Karpas-422 (cell line): ENCODE data around the gene DPEP2. TPM values are rescaled to one million over a fixed set of nuclear protein-coding genes. Genes with fewer than 3 reads are reported as not detected.

Experiments used
- DNase-seq: peaks from one replicate; pipeline ENCODE4 v3.0.0-alpha.2; 2015
- H2AFZ ChIP-seq: fragments of 200-600 bp; sonication (generic); 2 replicates; pipeline ENCODE4 v1.6.1; 2014; ENCODE audit warnings: antibody characterized with exemption, low read length, mixed read lengths
- H3K27ac ChIP-seq: fragments of 200-600 bp; sonication (generic); 2 replicates; pipeline ENCODE4 v1.5.1; 2014; ENCODE audit warnings: mild to moderate bottlenecking, low read length, moderate library complexity
- H3K27me3 ChIP-seq: fragments of 200-600 bp; sonication (generic); 2 replicates; pipeline ENCODE4 v1.6.1; 2014; ENCODE audit warnings: low read length, mixed read lengths
- H3K36me3 ChIP-seq: fragments of 200-600 bp; sonication (generic); 2 replicates; pipeline ENCODE4 v1.6.1; 2014; ENCODE audit warnings: low read length, mixed read lengths; ENCODE audit not compliant: insufficient read depth
- H3K4me1 ChIP-seq: fragments of 200-600 bp; sonication (generic); 2 replicates; pipeline ENCODE4 v1.6.1; 2014; ENCODE audit warnings: mild to moderate bottlenecking, low read length, mixed read lengths
- H3K4me2 ChIP-seq: fragments of 200-600 bp; sonication (generic); 2 replicates; pipeline ENCODE4 v1.6.1; 2014; ENCODE audit warnings: low read length, low read depth, mild to moderate bottlenecking; ENCODE audit not compliant: poor library complexity, severe bottlenecking
- H3K4me3 ChIP-seq: fragments of 200-600 bp; sonication (generic); 2 replicates; pipeline ENCODE4 v1.5.1; 2014; ENCODE audit warnings: mild to moderate bottlenecking, antibody characterized with exemption, low read length, mixed read lengths
- H3K79me2 ChIP-seq: fragments of 200-600 bp; sonication (generic); 2 replicates; pipeline ENCODE4 v1.6.1; 2014; ENCODE audit warnings: mild to moderate bottlenecking, low read length, mixed read lengths
- H3K9ac ChIP-seq: fragments of 200-600 bp; sonication (generic); 2 replicates; pipeline ENCODE4 v1.6.0; 2014; ENCODE audit warnings: low read length
- H3K9me2 ChIP-seq: fragments of 200-600 bp; sonication (generic), shearing (Covaris generic); replicated peaks from 2 replicates; pipeline ENCODE4 v1.6.0; 2014; ENCODE audit warnings: mild to moderate bottlenecking, low read length, moderate library complexity; ENCODE audit not compliant: insufficient read depth
- H3K9me3 ChIP-seq: fragments of 300-700, 200-600 bp; sonication (generic); 2 replicates; pipeline ENCODE4 v1.6.1; 2014; ENCODE audit warnings: low read length, mixed read lengths
- H4K20me1 ChIP-seq: fragments of 200-600 bp; sonication (generic); 2 replicates; pipeline ENCODE4 v1.6.1; 2014; ENCODE audit warnings: mild to moderate bottlenecking, antibody characterized with exemption, low read length, low read depth; ENCODE audit not compliant: insufficient read depth
- total RNA-seq: library from RNA; depleted of rRNA; stranded (reverse); fragments of >200 nt; shearing (Covaris generic); gene quantifications from 2 replicates; pipeline ENCODE4 v1.2.3, GENCODE V29; 2014; ENCODE audit warnings: low replicate concordance

The DPEP2 gene
- total RNA-seq, 1 experiment from 2014 or later: not detected

GRCh38 chr16:67949645-67950044 is 49.6 kb downstream of the DPEP2 start:
- H2AFZ ChIP-seq: no peak overlapping the region
- no peaks in the 10 kb centered on the region for H4K20me1 ChIP-seq
- H3K4me2 ChIP-seq: no peak overlapping the region
- no peaks in the 10 kb centered on the region for H3K4me1 ChIP-seq
- no peak overlapping the region for H3K9ac ChIP-seq
- H3K9me2 ChIP-seq: no peaks in the 10 kb centered on the region
- no peaks in the 10 kb centered on the region for H3K79me2 ChIP-seq
- no peak overlapping the region for H3K4me3 ChIP-seq
- H3K36me3 ChIP-seq: no peaks in the 10 kb centered on the region
- no peaks in the 10 kb centered on the region for H3K27me3 ChIP-seq
- H3K27ac ChIP-seq: no peak overlapping the region
- H3K9me3 ChIP-seq: no peaks in the 10 kb centered on the region
- no peak for DNase-seq

- Histone ChIP-seq H3K79me2 (no peaks in the 10 kb centered on the region), H3K4me3 (no peak overlapping the region), H3K27me3 (no peaks in the 10 kb centered on the region), H2AFZ (no peak overlapping the region), H3K4me1 (no peaks in the 10 kb centered on the region), H3K9ac (no peak overlapping the region), H3K9me2 (no peaks in the 10 kb centered on the region), H3K27ac (no peak overlapping the region), H3K4me2 (no peak overlapping the region), H4K20me1 (peaks cover 4% of the 10 kb centered on the region; the same call in 1 of the 2 replicates), H3K9me3 (no peaks in the 10 kb centered on the region), H3K36me3 (no peaks in the 10 kb centered on the region)
- DNase-seq: no peak
Measured at GRCh38 chr16:67948015-67948414, 51.3 kb downstream of the DPEP2 start.

DNA sequence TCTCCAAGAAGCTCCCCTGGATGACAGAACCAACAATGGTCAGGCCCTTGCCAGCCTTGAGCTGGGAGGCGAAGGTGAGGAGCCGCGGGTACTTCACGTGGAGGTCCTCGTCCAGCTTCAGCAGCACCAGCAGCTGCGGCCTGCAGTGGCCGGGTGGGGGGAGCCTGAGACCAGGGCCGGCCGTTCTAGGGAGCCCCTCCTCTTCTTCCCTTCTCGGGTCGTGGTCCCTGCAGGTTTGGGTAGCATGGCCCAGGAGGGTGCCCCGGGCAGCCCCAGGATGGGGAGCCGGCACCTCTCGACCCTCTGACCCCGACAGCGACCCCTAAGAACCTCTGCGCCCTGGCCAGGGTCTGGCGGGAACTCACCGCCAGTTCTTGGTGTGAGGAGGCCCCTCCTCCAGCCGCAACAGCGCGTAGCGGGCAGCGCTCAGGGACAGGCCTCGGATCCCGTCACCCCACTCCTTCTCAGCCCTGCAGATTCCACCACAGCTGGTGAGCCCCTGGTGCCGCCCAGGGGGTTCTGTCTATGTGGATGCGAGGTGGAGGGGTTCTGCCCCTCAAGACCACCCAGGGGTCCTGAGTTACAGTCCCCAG is 52.2 kb downstream of the DPEP2 start:
- Histone ChIP-seq H3K79me2 (no peaks in the 10 kb centered on the region), H3K27me3 (no peaks in the 10 kb centered on the region), H4K20me1 (peaks cover 8% of the 10 kb centered on the region; the same call in 1 of the 2 replicates), H2AFZ (no peak overlapping the region), H3K9me2 (no peaks in the 10 kb centered on the region), H3K36me3 (no peaks in the 10 kb centered on the region), H3K27ac (no peak overlapping the region), H3K4me2 (no peak overlapping the region), H3K4me3 (no peak overlapping the region), H3K9me3 (no peaks in the 10 kb centered on the region), H3K4me1 (no peaks in the 10 kb centered on the region), H3K9ac (no peak overlapping the region)
- no peak for DNase-seq

DNA sequence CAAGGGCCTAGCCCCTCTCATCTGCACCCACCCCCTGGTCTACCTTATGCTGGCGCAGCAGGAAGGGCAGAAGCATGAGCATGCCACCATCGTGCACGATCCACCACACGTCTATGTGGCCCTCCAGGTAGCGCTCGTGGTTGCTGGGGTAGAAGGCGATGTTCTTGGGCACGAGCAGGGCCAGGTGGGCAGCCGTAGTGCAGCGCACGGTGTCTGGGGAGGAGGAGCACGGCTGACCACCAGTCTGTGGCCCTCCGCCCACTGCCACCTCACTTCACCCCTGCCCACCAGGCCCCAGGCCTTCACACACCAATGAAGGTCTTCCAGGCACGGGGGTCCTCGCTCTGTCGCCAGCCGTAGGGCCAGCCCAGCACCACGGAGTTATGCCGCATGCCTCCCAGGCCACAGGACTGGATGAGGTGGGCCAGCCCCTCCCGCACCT is 53.1 kb downstream of the DPEP2 start:
- Histone ChIP-seq H3K4me1 (peaks cover 7% of the 10 kb centered on the region; the same call in 1 of the 2 replicates), H3K4me2 (no peak overlapping the region), H2AFZ (no peak overlapping the region), H3K9me3 (no peaks in the 10 kb centered on the region), H3K27me3 (no peaks in the 10 kb centered on the region), H3K9me2 (no peaks in the 10 kb centered on the region), H3K9ac (no peak overlapping the region), H3K27ac (no peak overlapping the region), H3K79me2 (no peaks in the 10 kb centered on the region), H4K20me1 (peaks cover 8% of the 10 kb centered on the region; the same call in 1 of the 2 replicates), H3K36me3 (no peaks in the 10 kb centered on the region), H3K4me3 (no peak overlapping the region)
- DNase-seq: no peak

DNA sequence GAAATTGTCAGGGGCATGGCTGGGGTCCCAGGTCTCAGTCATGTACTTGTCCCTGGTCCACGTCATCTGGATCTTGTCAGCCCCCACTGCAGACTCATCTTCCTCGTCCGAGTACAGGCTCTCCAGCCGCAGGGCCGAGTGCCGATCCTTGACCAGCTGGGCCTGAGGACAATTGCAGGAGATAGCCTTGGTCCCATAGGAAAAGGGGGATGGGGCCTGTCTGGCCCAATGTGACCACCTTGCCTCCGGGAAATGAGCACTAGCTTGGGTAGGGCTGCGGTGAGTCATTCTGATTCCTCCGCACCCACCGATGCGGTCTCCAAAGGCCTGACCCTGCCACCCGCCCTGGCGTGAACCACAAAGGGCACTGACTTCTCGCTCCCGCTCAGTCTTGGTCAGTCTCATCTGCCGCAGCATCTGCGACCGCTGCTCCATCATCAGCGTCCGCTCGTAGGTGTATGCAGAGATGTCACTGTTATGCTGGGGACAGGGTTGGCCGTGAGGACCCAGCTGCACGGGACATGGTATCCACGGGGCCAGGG is 53.8 kb downstream of the DPEP2 start:
- Histone ChIP-seq H3K27me3 (no peaks in the 10 kb centered on the region), H3K4me2 (no peak overlapping the region), H3K79me2 (no peaks in the 10 kb centered on the region), H3K4me1 (peaks cover 7% of the 10 kb centered on the region; the same call in 1 of the 2 replicates), H3K4me3 (no peak overlapping the region), H4K20me1 (peaks cover 8% of the 10 kb centered on the region; the same call in 1 of the 2 replicates), H3K9me2 (no peaks in the 10 kb centered on the region), H3K9ac (no peak overlapping the region), H3K36me3 (no peaks in the 10 kb centered on the region), H3K27ac (no peak overlapping the region), H2AFZ (no peak overlapping the region), H3K9me3 (no peaks in the 10 kb centered on the region)
- no peak for DNase-seq

DNA sequence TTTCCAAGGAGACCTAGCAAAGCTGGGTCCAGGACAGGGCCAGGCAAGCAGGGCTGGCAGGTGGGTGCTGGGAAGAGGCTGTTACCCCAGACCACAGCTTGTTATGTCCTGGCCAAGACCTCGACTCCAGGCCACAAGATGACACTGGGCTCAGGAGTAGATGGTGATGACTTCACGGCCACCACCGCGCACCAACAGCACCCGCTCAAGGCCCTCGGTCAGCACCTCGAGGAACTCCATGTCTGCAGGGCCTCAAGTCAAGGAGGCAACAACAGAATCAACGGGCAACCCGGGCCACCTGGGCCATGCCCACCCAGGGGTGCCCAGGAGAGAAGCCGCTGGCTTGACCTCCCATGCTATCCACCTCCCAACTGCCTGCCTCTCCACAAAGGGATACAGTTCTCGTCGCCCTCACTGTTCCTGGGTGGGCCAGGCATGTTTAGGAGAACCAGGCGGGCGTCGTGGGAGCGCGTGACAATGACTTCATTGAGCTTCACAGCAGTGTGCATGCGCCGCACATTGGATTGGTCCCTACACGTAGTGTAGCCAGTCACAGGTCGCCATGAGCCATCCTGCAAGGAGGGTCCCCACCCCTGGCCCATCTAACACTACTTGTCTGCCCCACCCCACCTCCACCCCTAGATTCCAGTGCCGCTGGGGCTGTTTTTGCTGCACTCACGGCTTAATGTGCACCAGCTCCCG is 54.4 kb downstream of the DPEP2 start:
- H3K4me3 ChIP-seq: no peak overlapping the region
- H4K20me1 ChIP-seq: peaks cover 8% of the 10 kb centered on the region; the same call in 1 of the 2 replicates
- no peaks in the 10 kb centered on the region for H3K36me3 ChIP-seq
- H3K4me1 ChIP-seq: peaks cover 7% of the 10 kb centered on the region; the same call in 1 of the 2 replicates
- no peak overlapping the region for H3K4me2 ChIP-seq
- H3K9ac ChIP-seq: no peak overlapping the region
- DNase-seq: no peak
- no peaks in the 10 kb centered on the region for H3K79me2 ChIP-seq
- no peaks in the 10 kb centered on the region for H3K9me2 ChIP-seq
- H3K27ac ChIP-seq: no peak overlapping the region
- H3K27me3 ChIP-seq: no peaks in the 10 kb centered on the region
- no peaks in the 10 kb centered on the region for H3K9me3 ChIP-seq
- H2AFZ ChIP-seq: no peak overlapping the region

GRCh38 chr16:67943619-67944504 is 55.4 kb downstream of the DPEP2 start, which contains the start of gene LCAT:
Gene LCAT (minus strand): TSS chr16:67944120. CDS start chr16:67944101, 19 bp downstream.
- no peak within 1 kb of the TSS for H3K27ac ChIP-seq
- no peak within 1 kb of the TSS for H3K4me2 ChIP-seq
- no peaks in the 10 kb centered on the region for H3K27me3 ChIP-seq
- DNase-seq: no peak
- H3K9ac ChIP-seq: no peak within 1 kb of the TSS
- H3K4me1 ChIP-seq: peaks cover 7% of the 10 kb centered on the region; the same call in 1 of the 2 replicates
- H2AFZ ChIP-seq: no peak within 1 kb of the TSS
- peaks cover 8% of the 10 kb centered on the region; the same call in 1 of the 2 replicates for H4K20me1 ChIP-seq
- H3K9me2 ChIP-seq: no peaks in the 10 kb centered on the region
- H3K9me3 ChIP-seq: no peaks in the 10 kb centered on the region
- H3K4me3 ChIP-seq: no peak within 1 kb of the TSS
- no peaks in the 10 kb centered on the region for H3K36me3 ChIP-seq
- peaks cover 3% of the 10 kb centered on the region; the same call in 1 of the 2 replicates for H3K79me2 ChIP-seq
